ENCODE results near the gene HESX1. TPM values are rescaled to one million over a fixed set of nuclear protein-coding genes. Genes with fewer than 3 reads are reported as not detected.

The HESX1 gene
- total and polyA plus RNA-seq, 2 of the 13 experiments (the other 11 are each of a cell fraction or from before 2014, with no cell fraction given), result 0.57 to 0.75 TPM

DNA sequence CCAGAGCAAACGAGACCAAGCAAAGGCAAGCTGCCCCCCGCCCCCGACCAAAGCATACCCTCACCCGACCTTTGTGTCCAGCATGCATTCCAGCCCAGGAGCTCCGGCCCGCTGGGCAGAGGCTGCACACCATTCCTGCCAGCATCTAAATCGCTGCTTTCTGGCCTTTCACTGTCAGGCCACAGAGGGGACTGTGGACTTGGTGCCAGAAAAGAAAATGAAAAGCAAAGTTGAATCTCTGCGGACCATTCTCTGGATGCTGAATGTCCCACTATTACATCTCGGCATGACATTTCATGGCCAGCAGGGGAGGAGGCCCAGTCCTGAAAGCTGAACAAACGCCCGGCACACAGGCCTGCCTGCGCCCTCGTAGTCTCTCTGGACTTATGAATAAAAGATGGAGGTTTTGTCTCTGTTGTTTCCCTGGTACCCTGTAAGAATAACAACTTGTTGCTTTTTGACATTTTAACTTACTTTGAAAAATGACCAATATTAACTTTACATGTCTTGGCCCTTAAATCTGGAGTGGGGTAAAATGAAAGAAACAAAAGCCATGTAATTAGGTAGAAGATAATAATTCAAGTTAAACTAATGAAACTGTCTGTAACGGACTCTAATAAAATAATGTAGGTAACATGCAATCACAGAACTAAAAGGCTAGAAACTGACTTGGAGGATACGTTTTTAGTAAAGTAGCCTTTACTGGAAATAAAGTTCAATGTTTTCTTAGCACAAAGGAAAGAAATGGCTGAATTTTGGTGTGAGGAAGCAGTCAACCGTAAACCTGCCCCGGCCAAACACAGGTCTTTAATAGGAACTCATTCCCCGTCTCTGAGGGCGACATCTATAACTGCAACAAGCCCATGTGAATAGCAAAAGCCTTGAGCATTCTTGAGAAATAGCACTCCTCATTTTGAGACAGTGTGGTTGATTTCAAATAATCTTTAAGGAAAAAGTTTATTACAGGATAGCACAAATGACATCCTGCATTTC, 47.3 kb downstream of the HESX1 start:
- in situ Hi-C loops (cut with HindIII; ENCODE audit: extremely low pct_ligation_motif_present, low pct_unique_long_range_greater_than_20kb) (no loop called here), intact Hi-C loops (cut with micrococcal nuclease; ENCODE audit: unreplicated experiment) (no loop called here)
- WGBS (ENCODE audit: low lambda C conversion rate), result 26% methylated on average over 15 of the region's 19 CpGs
- no peaks in the 10 kb centered on the region for H3K9me3 ChIP-seq (ENCODE audit: low read length)
- POLR2A ChIA-PET, result no interaction called here
- H3K9ac ChIP-seq (ENCODE audit: insufficient read depth, low read depth, low read length), result no peak overlapping the region
- BruUV-seq (replicated peaks), result no TSS peak
- H2AFZ ChIP-seq (ENCODE audit: low read length), result no peak overlapping the region
- peak; percentile 20 for TF ChIP-seq TEAD3 (CRISPR knock-in tag; optimal IDR thresholded peaks at IDR 0.05; ENCODE audit: borderline replicate concordance)
- no peak for TF ChIP-seq ZNF331 (CRISPR knock-in tag; IDR thresholded peaks at IDR 0.05)
- 0 out of 6 replicates have a peak overlapping the region, but pooled peaks of 1 of the 3 experiments have one; percentile 23 for H3K4me3 ChIP-seq (replicated peaks in 1 of 3; ENCODE audit: insufficient read depth in 1 of 3, low read depth in 2 of 3, low read length in 3 of 3)
- peaks cover 10% of the 10 kb centered on the region for H3K4me1 ChIP-seq (ENCODE audit: insufficient read depth, low read length)
- H3K36me3 ChIP-seq (replicated peaks in 1 of 2; ENCODE audit: control insufficient read depth in 1 of 2, insufficient read depth in 2 of 2, low read length in 2 of 2), result no peaks in the 10 kb centered on the region
- no peaks in the 10 kb centered on the region for H3K79me2 ChIP-seq (ENCODE audit: insufficient read depth, low read length)
- H3K4me2 ChIP-seq (ENCODE audit: low read depth, low read length), result peak overlapping the region; percentile 46
- DNase-seq (ENCODE audit: low spot score) (peak; percentile 9), FAIRE-seq (no peak), ATAC-seq (peak; percentile 87)
- CTCF ChIA-PET (ENCODE audit: low intra/inter-chr PET ratio, low total read pairs), result no interaction called here
- H3K27me3 ChIP-seq (ENCODE audit: control insufficient read depth in 1 of 2, insufficient read depth in 2 of 2, low read length in 2 of 2), result peaks cover 1 to 33% of the 10 kb centered on the region in 2 experiments
- H4K20me1 ChIP-seq (ENCODE audit: insufficient read depth, low read length), result no peaks in the 10 kb centered on the region
- no peak overlapping the region for H3K27ac ChIP-seq (ENCODE audit: extremely low read length, insufficient read depth, low read length)

GRCh38 chr3:57151749-57152148, 48.0 kb downstream of the HESX1 start:
- no peak overlapping the region for H2AFZ ChIP-seq (ENCODE audit: low read length)
- peaks cover 10% of the 10 kb centered on the region for H3K4me1 ChIP-seq (ENCODE audit: insufficient read depth, low read length)
- no peaks in the 10 kb centered on the region for H3K36me3 ChIP-seq (replicated peaks in 1 of 2; ENCODE audit: control insufficient read depth in 1 of 2, insufficient read depth in 2 of 2, low read length in 2 of 2)
- no peaks in the 10 kb centered on the region for H4K20me1 ChIP-seq (ENCODE audit: insufficient read depth, low read length)
- ChIA-PET CTCF (ENCODE audit: low intra/inter-chr PET ratio, low total read pairs) (no interaction called here), POLR2A (no interaction called here)
- peak overlapping the region; percentile 46 for H3K4me2 ChIP-seq (ENCODE audit: low read depth, low read length)
- FAIRE-seq (no peak), ATAC-seq (no peak), DNase-seq (ENCODE audit: low spot score) (no peak)
- no peak overlapping the region for H3K9ac ChIP-seq (ENCODE audit: insufficient read depth, low read depth, low read length)
- WGBS (ENCODE audit: low lambda C conversion rate), result 46% methylated on average over 3 of the region's 3 CpGs
- intact Hi-C loops (cut with micrococcal nuclease; ENCODE audit: unreplicated experiment), result no loop called here
- H3K4me3 ChIP-seq (replicated peaks in 1 of 3; ENCODE audit: insufficient read depth in 1 of 3, low read depth in 2 of 3, low read length in 3 of 3), result no peak overlapping the region
- peaks cover 0 to 32% of the 10 kb centered on the region in 2 experiments; a peak in 4 of 5 replicates for H3K27me3 ChIP-seq (ENCODE audit: control insufficient read depth in 1 of 2, insufficient read depth in 2 of 2, low read length in 2 of 2)
- H3K9me3 ChIP-seq (ENCODE audit: low read length), result no peaks in the 10 kb centered on the region
- no peaks in the 10 kb centered on the region for H3K79me2 ChIP-seq (ENCODE audit: insufficient read depth, low read length)
- in situ Hi-C loops (cut with HindIII; ENCODE audit: extremely low pct_ligation_motif_present, low pct_unique_long_range_greater_than_20kb), result no loop called here
- BruUV-seq (replicated peaks), result no TSS peak
- H3K27ac ChIP-seq (ENCODE audit: extremely low read length, insufficient read depth, low read length), result no peak overlapping the region
- TF ChIP-seq SRSF1 (optimal IDR thresholded peaks at IDR 0.05; ENCODE audit: low read depth, low read length) (no peak), MYNN (CRISPR knock-in tag; IDR thresholded peaks at IDR 0.05; ENCODE audit: low read depth) (no peak), NFKBIZ (CRISPR knock-in tag; IDR thresholded peaks at IDR 0.05) (no peak), PTBP1 (IDR thresholded peaks at IDR 0.05; ENCODE audit: low read depth, low read length, poor library complexity, severe bottlenecking) (no peak), ESRRA (CRISPR knock-in tag; IDR thresholded peaks at IDR 0.05; ENCODE audit: low read depth) (no peak), KAT2B (IDR thresholded peaks at IDR 0.05; ENCODE audit: borderline replicate concordance, low read depth, low read length) (no peak), TFE3 (CRISPR knock-in tag; IDR thresholded peaks at IDR 0.05) (no peak), NKX3-1 (CRISPR knock-in tag; IDR thresholded peaks at IDR 0.05) (no peak), SUZ12 (IDR thresholded peaks at IDR 0.05; ENCODE audit: low read depth, low read length) (no peak), GABPA (IDR thresholded peaks at IDR 0.05; ENCODE audit: low read depth, low read length) (no peak), GABPA (CRISPR knock-in tag; IDR thresholded peaks at IDR 0.05; ENCODE audit: low read depth) (no peak)
- TF ChIP-seq, protein P1, sequence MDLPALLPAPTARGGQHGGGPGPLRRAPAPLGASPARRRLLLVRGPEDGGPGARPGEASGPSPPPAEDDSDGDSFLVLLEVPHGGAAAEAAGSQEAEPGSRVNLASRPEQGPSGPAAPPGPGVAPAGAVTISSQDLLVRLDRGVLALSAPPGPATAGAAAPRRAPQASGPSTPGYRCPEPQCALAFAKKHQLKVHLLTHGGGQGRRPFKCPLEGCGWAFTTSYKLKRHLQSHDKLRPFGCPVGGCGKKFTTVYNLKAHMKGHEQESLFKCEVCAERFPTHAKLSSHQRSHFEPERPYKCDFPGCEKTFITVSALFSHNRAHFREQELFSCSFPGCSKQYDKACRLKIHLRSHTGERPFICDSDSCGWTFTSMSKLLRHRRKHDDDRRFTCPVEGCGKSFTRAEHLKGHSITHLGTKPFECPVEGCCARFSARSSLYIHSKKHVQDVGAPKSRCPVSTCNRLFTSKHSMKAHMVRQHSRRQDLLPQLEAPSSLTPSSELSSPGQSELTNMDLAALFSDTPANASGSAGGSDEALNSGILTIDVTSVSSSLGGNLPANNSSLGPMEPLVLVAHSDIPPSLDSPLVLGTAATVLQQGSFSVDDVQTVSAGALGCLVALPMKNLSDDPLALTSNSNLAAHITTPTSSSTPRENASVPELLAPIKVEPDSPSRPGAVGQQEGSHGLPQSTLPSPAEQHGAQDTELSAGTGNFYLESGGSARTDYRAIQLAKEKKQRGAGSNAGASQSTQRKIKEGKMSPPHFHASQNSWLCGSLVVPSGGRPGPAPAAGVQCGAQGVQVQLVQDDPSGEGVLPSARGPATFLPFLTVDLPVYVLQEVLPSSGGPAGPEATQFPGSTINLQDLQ (CRISPR knock-in tag; IDR thresholded peaks at IDR 0.05), result no peak
